ENCODE data around the gene TNFRSF8. TPM values are rescaled to one million over a fixed set of nuclear protein-coding genes. Genes with fewer than 3 reads are reported as not detected.
A peak's percentile ranks its signal among the peaks of the same experiment; 100 is the strongest.

Gene TNFRSF8
- total RNA-seq, 1 donor from 2014 or later = 0.31 TPM

- Mint-ChIP-seq H3K4me1 (peaks cover 17% of the 10 kb centered on the region), H3K4me3 (no peak overlapping the region), H3K27me3 (ENCODE audit: low read depth) (peaks cover 8% of the 10 kb centered on the region), H3K9me3 (peaks cover 12% of the 10 kb centered on the region), H3K27ac (no peak overlapping the region), H3K36me3 (peaks cover 2% of the 10 kb centered on the region)
- no peak for TF ChIP-seq CTCF (IDR thresholded peaks at IDR 0.05; ENCODE audit: unreplicated experiment)
- DNase-seq (ENCODE audit: low spot score in 2 of 2, unreplicated experiment in 2 of 2) = no peak
Observed at GRCh38 chr1:12078575-12078937, 15.5 kb downstream of the TNFRSF8 start.

GRCh38 chr1:12078938-12079861, 16.1 kb downstream of the TNFRSF8 start:
- Mint-ChIP-seq H3K4me3 (no peak overlapping the region), H3K4me1 (peaks cover 17% of the 10 kb centered on the region), H3K36me3 (peaks cover 2% of the 10 kb centered on the region), H3K27ac (peak overlapping the region; percentile 81), H3K9me3 (peaks cover 16% of the 10 kb centered on the region), H3K27me3 (ENCODE audit: low read depth) (peaks cover 8% of the 10 kb centered on the region)
- peak in 1 of 2 experiments; percentile 67 for DNase-seq (ENCODE audit: low spot score in 2 of 2, unreplicated experiment in 2 of 2)
- peak; percentile 52 for TF ChIP-seq CTCF (IDR thresholded peaks at IDR 0.05; ENCODE audit: unreplicated experiment)

GRCh38 chr1:12080156-12080555, 17.1 kb downstream of the TNFRSF8 start:
- no peak for TF ChIP-seq CTCF (IDR thresholded peaks at IDR 0.05; ENCODE audit: unreplicated experiment)
- no peak overlapping the region for H3K4me3 Mint-ChIP-seq
- H3K27me3 Mint-ChIP-seq (ENCODE audit: low read depth) = peaks cover 8% of the 10 kb centered on the region
- H3K9me3 Mint-ChIP-seq = peaks cover 16% of the 10 kb centered on the region
- DNase-seq (ENCODE audit: low spot score in 2 of 2, unreplicated experiment in 2 of 2) = no peak
- peaks cover 17% of the 10 kb centered on the region for H3K4me1 Mint-ChIP-seq
- no peak overlapping the region for H3K27ac Mint-ChIP-seq
- peaks cover 2% of the 10 kb centered on the region for H3K36me3 Mint-ChIP-seq

GRCh38 chr1:12080773-12081556, 17.9 kb downstream of the TNFRSF8 start:
- Mint-ChIP-seq H3K4me3 (no peak overlapping the region), H3K9me3 (peaks cover 16% of the 10 kb centered on the region), H3K27me3 (ENCODE audit: low read depth) (peaks cover 8% of the 10 kb centered on the region), H3K27ac (no peak overlapping the region), H3K36me3 (peaks cover 2% of the 10 kb centered on the region), H3K4me1 (peaks cover 10% of the 10 kb centered on the region)
- TF ChIP-seq CTCF (IDR thresholded peaks at IDR 0.05; ENCODE audit: unreplicated experiment) = no peak
- DNase-seq (ENCODE audit: low spot score in 2 of 2, unreplicated experiment in 2 of 2) = no peak

GRCh38 chr1:12081648-12082396, 18.7 kb downstream of the TNFRSF8 start:
- Mint-ChIP-seq H3K4me3 (no peak overlapping the region), H3K27ac (no peak overlapping the region), H3K4me1 (peaks cover 5% of the 10 kb centered on the region), H3K27me3 (ENCODE audit: low read depth) (peaks cover 7% of the 10 kb centered on the region), H3K36me3 (peaks cover 2% of the 10 kb centered on the region), H3K9me3 (peaks cover 16% of the 10 kb centered on the region)
- DNase-seq (ENCODE audit: low spot score in 2 of 2, unreplicated experiment in 2 of 2) = no peak
- no peak for TF ChIP-seq CTCF (IDR thresholded peaks at IDR 0.05; ENCODE audit: unreplicated experiment)

Data from mesothelial cell of epicardium (in vitro differentiated cells).